Parathyroid adenoma (tissue), 2 donors: ENCODE measurements around the gene DLG2.
A peak's percentile ranks its signal among the peaks of the same experiment; 100 is the strongest.

Experiments
- H2AFZ ChIP-seq: fragments of 300-600 bp; sonication (generic); one replicate; pipeline ENCODE4 v1.7.0; 2017; ENCODE audit warnings: antibody characterized with exemption, mild to moderate bottlenecking
- H3K27ac ChIP-seq: fragments of 300-600 bp; sonication (generic); one replicate; pipeline ENCODE4 v1.7.0; 2017
- H3K27me3 ChIP-seq: fragments of 300-600 bp; sonication (generic); one replicate; pipeline ENCODE4 v1.7.0; 2017; ENCODE audit warnings: low read length; ENCODE audit not compliant: control insufficient read depth, insufficient read depth
- H3K36me3 ChIP-seq: fragments of 300-600 bp; sonication (generic); one replicate; pipeline ENCODE4 v1.7.0; 2017; ENCODE audit warnings: low read length; ENCODE audit not compliant: control insufficient read depth, insufficient read depth
- H3K4me1 ChIP-seq: fragments of 300-600 bp; sonication (generic); one replicate; pipeline ENCODE4 v1.7.0; 2017; ENCODE audit warnings: control low read depth
- H3K4me2 ChIP-seq: fragments of 300-600 bp; sonication (generic); one replicate; pipeline ENCODE4 v1.7.0; 2017; ENCODE audit warnings: low read length
- H3K4me3 ChIP-seq: fragments of 300-600 bp; sonication (generic); one replicate; pipeline ENCODE4 v1.7.0; 2017; ENCODE audit warnings: low read depth, low read length
- H3K79me2 ChIP-seq: fragments of 300-600 bp; sonication (generic); one replicate; pipeline ENCODE4 v1.7.0; 2017; ENCODE audit warnings: control low read depth
- H3K9ac ChIP-seq: fragments of 300-600 bp; sonication (generic); one replicate; pipeline ENCODE4 v1.7.0; 2017; ENCODE audit warnings: mild to moderate bottlenecking
- H3K9me3 ChIP-seq: fragments of 300-600 bp; sonication (generic); one replicate; pipeline ENCODE4 v1.7.0; 2017; ENCODE audit warnings: low read length; ENCODE audit not compliant: control insufficient read depth
- TF ChIP-seq, protein P1 (sequence below): fragments of 300-600 bp; sonication (generic); IDR thresholded peaks from one replicate; pipeline ENCODE4 v1.7.0; 2017; ENCODE audit warnings: antibody characterized with exemption, mild to moderate bottlenecking
- donor health status: primary hyperparathyroidism.

Gene DLG2

DNA sequence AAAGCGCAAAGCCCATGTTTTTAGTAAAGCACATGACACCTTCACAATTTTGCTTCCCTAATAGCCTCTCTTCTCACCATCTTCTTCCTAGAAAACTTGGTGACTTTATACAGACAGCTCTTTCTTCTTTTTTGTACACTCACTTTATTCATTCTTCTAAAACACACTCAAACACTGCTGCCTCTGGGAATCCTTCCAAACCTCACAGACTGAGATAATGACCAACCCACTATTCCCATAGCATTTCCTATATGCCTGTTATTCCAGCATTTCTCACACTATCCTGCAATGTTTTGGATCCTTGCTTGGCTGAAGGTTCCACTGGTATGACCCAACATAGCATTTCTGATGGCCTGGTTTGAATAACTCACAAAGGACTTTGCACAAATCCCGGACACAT is 1898.9 kb downstream of the DLG2 start:
- no peaks in the 10 kb centered on the region for H3K9me3 ChIP-seq

DNA sequence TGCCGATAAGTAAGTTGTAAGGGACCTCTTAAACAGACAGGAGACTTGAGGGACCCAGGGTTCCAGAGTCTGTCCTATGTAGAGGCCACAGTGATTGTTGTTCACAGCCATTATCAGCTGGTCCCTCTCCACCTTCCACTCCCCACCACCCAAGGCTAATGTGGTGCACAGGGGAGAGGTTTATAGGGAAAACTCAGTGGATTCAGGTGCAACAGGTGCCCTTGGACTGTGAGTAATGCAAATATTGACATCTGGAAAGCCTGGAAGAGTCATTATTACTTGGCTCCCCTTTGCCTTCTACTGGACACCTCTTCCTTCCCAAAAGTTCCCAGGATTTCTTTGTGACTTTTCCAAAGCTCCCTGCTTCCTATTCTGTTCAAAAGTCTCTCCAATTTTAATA is 1899.9 kb downstream of the DLG2 start:
- Histone ChIP-seq H3K27ac (no peak overlapping the region), H3K79me2 (no peaks in the 10 kb centered on the region), H3K4me3 (no peak overlapping the region), H3K9me3 (no peaks in the 10 kb centered on the region), H3K36me3 (no peaks in the 10 kb centered on the region), H3K27me3 (no peaks in the 10 kb centered on the region), H3K4me1 (no peaks in the 10 kb centered on the region), H2AFZ (no peak overlapping the region), H3K4me2 (no peak overlapping the region), H3K9ac (no peak overlapping the region)
- TF ChIP-seq, protein P1, sequence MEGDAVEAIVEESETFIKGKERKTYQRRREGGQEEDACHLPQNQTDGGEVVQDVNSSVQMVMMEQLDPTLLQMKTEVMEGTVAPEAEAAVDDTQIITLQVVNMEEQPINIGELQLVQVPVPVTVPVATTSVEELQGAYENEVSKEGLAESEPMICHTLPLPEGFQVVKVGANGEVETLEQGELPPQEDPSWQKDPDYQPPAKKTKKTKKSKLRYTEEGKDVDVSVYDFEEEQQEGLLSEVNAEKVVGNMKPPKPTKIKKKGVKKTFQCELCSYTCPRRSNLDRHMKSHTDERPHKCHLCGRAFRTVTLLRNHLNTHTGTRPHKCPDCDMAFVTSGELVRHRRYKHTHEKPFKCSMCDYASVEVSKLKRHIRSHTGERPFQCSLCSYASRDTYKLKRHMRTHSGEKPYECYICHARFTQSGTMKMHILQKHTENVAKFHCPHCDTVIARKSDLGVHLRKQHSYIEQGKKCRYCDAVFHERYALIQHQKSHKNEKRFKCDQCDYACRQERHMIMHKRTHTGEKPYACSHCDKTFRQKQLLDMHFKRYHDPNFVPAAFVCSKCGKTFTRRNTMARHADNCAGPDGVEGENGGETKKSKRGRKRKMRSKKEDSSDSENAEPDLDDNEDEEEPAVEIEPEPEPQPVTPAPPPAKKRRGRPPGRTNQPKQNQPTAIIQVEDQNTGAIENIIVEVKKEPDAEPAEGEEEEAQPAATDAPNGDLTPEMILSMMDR = no peak

More for the DNA sequence above, 1898.9 kb downstream of the DLG2 start:
- Histone ChIP-seq H3K4me2 (no peak overlapping the region), H3K36me3 (no peaks in the 10 kb centered on the region), H3K27ac (no peak overlapping the region), H3K4me1 (no peaks in the 10 kb centered on the region), H3K27me3 (no peaks in the 10 kb centered on the region), H2AFZ (no peak overlapping the region), H3K79me2 (no peaks in the 10 kb centered on the region), H3K4me3 (no peak overlapping the region), H3K9ac (no peak overlapping the region)
- TF ChIP-seq, protein P1 = no peak

DNA sequence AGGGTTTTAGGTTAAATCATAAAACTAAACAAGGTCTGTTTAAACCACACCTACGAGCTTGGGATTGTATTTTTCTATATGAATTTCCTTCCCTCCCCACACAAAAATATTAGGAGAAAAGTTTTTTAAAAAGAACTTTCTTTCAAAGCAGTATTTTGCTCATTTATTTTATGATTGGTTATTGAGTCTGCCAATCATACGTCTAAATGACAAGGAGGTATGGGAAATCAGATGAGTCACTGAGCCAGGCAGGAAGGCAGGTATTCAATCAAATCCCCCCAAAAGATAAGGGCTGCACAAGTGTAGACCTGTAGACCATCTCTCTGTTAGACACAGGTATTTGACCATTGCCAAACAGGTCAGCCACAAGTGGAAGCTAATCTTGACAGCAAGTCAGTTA is 1900.8 kb downstream of the DLG2 start:
- H2AFZ ChIP-seq = no peak overlapping the region
- H3K79me2 ChIP-seq = no peaks in the 10 kb centered on the region
- no peaks in the 10 kb centered on the region for H3K4me1 ChIP-seq
- no peaks in the 10 kb centered on the region for H3K9me3 ChIP-seq
- no peaks in the 10 kb centered on the region for H3K36me3 ChIP-seq
- H3K27ac ChIP-seq = no peak overlapping the region
- no peak overlapping the region for H3K9ac ChIP-seq
- TF ChIP-seq, protein P1 = no peak
- no peaks in the 10 kb centered on the region for H3K27me3 ChIP-seq
- no peak overlapping the region for H3K4me3 ChIP-seq
- H3K4me2 ChIP-seq = no peak overlapping the region

DNA sequence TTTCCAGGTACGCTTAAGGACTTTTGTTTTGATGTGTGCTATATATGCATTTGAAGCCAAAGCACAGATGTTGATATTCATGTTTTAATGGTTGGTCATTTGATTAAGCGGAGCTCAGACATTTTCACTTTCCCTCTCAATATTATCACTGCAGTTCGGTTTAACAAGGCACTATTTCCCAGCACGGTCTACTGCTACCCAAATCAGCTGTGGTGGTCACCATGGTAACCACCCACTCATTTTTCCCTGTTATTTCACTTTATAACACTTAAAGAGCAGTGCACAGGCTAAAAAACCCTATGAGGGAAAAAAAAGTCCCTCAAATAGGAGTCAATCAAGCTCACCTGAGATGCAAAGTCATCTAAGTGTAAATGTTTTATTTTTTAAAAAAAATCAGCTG is 1901.4 kb downstream of the DLG2 start:
- Histone ChIP-seq H3K36me3 (no peaks in the 10 kb centered on the region), H2AFZ (no peak overlapping the region), H3K9ac (no peak overlapping the region), H3K27ac (no peak overlapping the region), H3K9me3 (no peaks in the 10 kb centered on the region), H3K4me3 (peak overlapping the region; percentile 53), H3K4me2 (peak overlapping the region; percentile 73), H3K79me2 (no peaks in the 10 kb centered on the region), H3K4me1 (no peaks in the 10 kb centered on the region), H3K27me3 (no peaks in the 10 kb centered on the region)
- TF ChIP-seq, protein P1 = no peak

DNA sequence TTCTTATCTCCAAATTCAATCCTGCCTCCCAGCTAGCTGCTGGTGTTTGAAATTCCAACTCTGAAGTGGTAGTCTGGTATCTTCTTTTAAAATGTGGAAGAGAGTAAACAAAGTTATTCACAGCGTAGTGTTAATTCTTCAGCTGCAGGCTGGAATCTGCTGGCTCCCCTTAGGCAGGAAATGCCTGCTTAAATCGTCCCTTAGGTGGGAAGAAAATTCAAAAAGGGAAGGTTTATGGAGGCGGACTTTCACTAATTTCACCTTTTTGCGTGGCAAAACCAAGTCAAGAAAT is 1901.9 kb downstream of the DLG2 start:
- H3K9ac ChIP-seq = no peak overlapping the region
- H3K4me3 ChIP-seq = peak overlapping the region; percentile 53

More for the DNA sequence above, 1901.9 kb downstream of the DLG2 start:
- H3K4me1 ChIP-seq = no peaks in the 10 kb centered on the region
- no peaks in the 10 kb centered on the region for H3K79me2 ChIP-seq
- H3K27me3 ChIP-seq = no peaks in the 10 kb centered on the region
- H3K27ac ChIP-seq = peak overlapping the region; percentile 50
- no peaks in the 10 kb centered on the region for H3K9me3 ChIP-seq
- TF ChIP-seq, protein P1 = no peak
- no peaks in the 10 kb centered on the region for H3K36me3 ChIP-seq
- H2AFZ ChIP-seq = peak overlapping the region; percentile 67
- H3K4me2 ChIP-seq = peak overlapping the region; percentile 73
